ENCODE measurements around the gene SF3B2.

The SF3B2 gene

DNA sequence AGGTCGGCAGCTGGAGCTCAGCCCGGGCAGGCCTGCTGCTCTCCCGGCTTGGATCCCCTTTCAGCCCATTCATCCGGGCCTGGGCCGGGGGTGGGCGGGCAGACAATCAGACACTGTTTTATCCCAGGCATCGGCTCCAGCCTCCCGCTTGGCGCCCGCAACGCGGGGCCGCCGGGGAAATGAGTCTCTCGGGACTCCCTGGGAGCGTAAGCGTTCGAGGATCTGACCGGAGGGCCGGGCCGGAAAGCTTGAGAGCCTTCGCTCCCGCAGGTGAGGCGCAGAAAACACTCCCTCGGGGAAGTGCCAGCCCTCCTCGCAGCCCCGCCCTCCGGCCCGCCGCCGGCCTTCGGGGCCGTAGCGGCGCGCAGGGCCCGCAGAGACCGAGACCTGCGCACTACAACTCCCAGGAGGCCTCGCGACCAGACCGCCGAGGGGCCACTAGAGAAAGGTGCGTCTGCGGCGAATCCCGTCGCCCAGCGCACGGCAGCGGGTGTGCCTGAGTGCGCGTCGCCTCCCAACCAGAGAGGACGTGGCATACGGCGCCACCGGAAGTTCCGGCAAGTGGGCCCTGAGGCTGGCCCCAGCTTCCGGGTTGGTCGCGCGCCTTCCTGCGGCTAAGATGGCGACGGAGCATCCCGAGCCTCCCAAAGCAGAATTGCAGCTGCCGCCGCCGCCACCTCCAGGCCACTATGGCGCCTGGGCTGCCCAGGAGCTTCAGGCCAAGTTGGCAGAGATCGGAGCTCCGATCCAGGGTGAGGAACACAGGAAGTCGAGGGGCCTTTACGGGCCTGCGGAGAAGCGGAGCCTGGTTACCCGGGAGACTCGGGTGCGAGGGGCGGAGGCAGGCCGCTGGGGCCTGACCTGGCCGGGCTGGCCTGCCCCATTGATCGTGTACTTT, at the start of gene SF3B2:
SF3B2 (plus strand) TSS at position 599 of the 898 bp plus-strand sequence; CDS start at position 620, 21 bp downstream.
- H3K4me3 ChIP-seq (ENCODE audit: control insufficient read depth, low read depth, low read length): peak within 1 kb of the TSS; percentile 98
- DNase-seq (ENCODE audit: low read depth): peak; percentile 96
- no peak for TF ChIP-seq CTCF (conservative IDR thresholded peaks at IDR 0.05; ENCODE audit: control insufficient read depth, insufficient read depth, low read depth, low read length)

DNA sequence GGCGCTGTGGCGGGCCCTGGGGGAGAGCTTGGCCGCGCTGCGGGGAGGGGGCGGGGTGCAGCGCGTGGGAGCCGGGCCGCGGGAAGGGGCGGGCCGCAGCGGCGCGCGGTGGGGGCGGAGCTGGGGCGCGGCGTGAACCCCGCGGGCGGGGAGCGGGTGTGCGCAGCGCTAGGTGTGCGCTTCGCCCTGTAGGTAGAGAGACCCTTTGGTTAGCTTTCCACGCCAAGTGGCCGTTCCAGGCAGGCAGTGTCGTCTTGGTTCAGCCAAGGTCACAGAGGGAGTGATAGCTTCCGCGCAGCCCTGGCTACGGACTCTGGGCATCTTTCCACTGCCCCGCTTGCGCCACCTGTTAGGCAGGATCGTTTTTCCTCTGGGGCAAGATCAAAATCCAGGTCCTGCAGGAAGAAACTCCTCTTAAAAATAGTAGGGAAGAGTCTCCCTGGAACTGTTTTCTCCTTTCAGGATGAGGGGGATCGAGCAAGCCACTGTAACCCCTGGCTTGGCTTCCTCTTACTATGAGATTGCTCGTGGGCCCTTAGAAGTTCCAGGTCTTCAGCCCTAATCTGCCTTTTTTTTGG, 49.4 kb upstream of the SF3B2 start:
- TF ChIP-seq CTCF (conservative IDR thresholded peaks at IDR 0.05; ENCODE audit: control insufficient read depth, insufficient read depth, low read depth, low read length): peak; percentile 5
- peak; percentile 51 for DNase-seq (ENCODE audit: low read depth)
- H3K4me3 ChIP-seq (ENCODE audit: control insufficient read depth, low read depth, low read length): peak overlapping the region; percentile 100

DNA sequence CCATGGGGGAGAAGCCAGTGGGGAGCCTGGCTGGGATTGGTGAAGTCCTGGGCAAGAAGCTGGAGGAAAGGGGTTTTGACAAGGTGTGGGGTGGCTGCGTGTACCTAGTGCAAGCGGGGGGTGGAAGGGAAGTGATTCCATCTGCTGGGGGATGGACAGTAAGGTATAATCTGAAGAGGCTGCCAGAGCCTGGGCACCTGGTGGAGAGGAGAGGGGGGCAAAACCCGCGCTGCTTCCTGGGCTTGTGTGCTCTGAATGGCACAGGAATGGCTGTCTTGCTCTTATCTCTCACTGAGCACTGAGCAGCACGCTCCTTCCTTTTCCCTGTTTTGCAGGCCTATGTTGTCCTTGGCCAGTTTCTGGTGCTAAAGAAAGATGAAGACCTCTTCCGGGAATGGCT, 48.9 kb upstream of the SF3B2 start:
- H3K4me3 ChIP-seq (ENCODE audit: control insufficient read depth, low read depth, low read length): peak overlapping the region; percentile 100
- TF ChIP-seq CTCF (conservative IDR thresholded peaks at IDR 0.05; ENCODE audit: control insufficient read depth, insufficient read depth, low read depth, low read length): no peak
- DNase-seq (ENCODE audit: low read depth): no peak

GRCh38 chr11:66004186-66004585, 48.0 kb upstream of the SF3B2 start:
- no peak for DNase-seq (ENCODE audit: low read depth)
- no peak for TF ChIP-seq CTCF (conservative IDR thresholded peaks at IDR 0.05; ENCODE audit: control insufficient read depth, insufficient read depth, low read depth, low read length)
- H3K4me3 ChIP-seq (ENCODE audit: control insufficient read depth, low read depth, low read length): no peak overlapping the region

DNA sequence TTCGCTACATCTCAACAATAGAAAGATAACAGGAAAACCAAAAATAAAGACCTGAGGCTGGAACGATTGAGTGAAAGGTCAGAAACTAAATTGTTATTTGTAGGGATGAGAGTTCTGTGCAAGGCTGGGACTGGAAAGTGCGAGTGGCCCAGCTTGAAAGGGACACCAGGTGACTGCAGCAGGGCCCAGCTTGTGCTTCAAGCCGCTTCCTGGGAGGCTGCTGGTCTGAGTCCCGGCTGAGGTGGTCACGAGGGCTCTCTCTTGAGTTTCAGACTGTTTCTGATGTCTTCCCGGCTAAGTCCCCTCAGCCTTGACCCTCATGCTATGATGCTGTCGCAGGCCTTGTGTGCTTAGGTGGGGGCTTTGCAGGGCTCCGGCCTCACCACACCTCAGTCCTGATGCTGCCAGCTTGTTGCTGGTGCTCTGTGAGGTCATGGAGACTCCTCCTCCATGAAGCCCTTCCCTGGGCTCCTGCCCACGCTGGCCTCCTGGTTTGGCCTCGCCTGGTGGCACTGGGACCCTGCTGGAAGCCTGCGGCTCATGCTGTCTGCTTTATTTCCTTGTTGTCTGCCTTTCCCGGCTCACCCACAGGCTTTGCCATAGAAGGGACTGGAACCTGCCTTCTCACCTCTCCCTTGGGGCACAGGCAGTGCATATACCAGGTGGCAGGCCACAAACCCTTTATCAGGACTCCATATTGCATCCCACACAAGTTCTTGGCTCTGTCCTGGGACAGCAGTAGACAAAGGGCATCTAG, 45.9 kb upstream of the SF3B2 start:
- no peak overlapping the region for H3K4me3 ChIP-seq (ENCODE audit: control insufficient read depth, low read depth, low read length)
- DNase-seq (ENCODE audit: low read depth): no peak
- TF ChIP-seq CTCF (conservative IDR thresholded peaks at IDR 0.05; ENCODE audit: control insufficient read depth, insufficient read depth, low read depth, low read length): no peak

GRCh38 chr11:66006891-66007176, 45.3 kb upstream of the SF3B2 start:
- no peak overlapping the region for H3K4me3 ChIP-seq (ENCODE audit: control insufficient read depth, low read depth, low read length)
- DNase-seq (ENCODE audit: low read depth): no peak
- TF ChIP-seq CTCF (conservative IDR thresholded peaks at IDR 0.05; ENCODE audit: control insufficient read depth, insufficient read depth, low read depth, low read length): no peak
